ENCODE measurements around the gene SGPL1.

- TF ChIP-seq POLR2A (IDR thresholded peaks at IDR 0.05; ENCODE audit: low read depth) (no peak), CTCF (IDR thresholded peaks at IDR 0.05) (no peak), EP300 (IDR thresholded peaks at IDR 0.05) (no peak), POLR2AphosphoS5 (IDR thresholded peaks at IDR 0.05) (no peak)
Observed at GRCh38 chr10:70834441-70835151, 18.8 kb downstream of the SGPL1 start.

Data from esophagus muscularis mucosa (tissue), 4 donors.